Cardiac septum (tissue), 1 donor: ENCODE results near the gene SPATA33. TPM values are rescaled to one million over a fixed set of nuclear protein-coding genes. Genes with fewer than 3 reads are reported as not detected.

Experiments
- DNase-seq: peaks from one replicate; pipeline ENCODE4 v3.0.0-alpha.2; 2020; ENCODE audit warnings: low spot score
- intact Hi-C: fragments of 100-400 bp; cut with DNase I; formaldehyde crosslinking; loops from one replicate; pipeline ENCODE4 v1.14.0; 2022
- long read RNA-seq: library from polyadenylated mRNA; unstranded; transcript quantifications from one replicate; pipeline ENCODE4 v2.0.0, GENCODE V29; 2021
- total RNA-seq: library from RNA; stranded (reverse); fragmentation: NEBNext Ultra II Directional; extraction: Animal tissue kit (Norgen Biotek cat#: 25700); gene quantifications from one replicate; pipeline ENCODE4 v1.2.1, GENCODE V29; 2021
- donor health status: DM: no; HTN: no; CAD: no.

Gene SPATA33
- 4.3 TPM for total RNA-seq
- long read RNA-seq, partial matches to known transcripts, result 0 of 3 reads
- long read RNA-seq, other reads (novel, unspliced or antisense), result 3 of 3 reads

- intact Hi-C loops, result no loop called here
- peak; percentile 92 for DNase-seq
Measured at GRCh38 chr16:89657442-89658220, at the start of gene SPATA33, which contains the start of gene CHMP1A. Gene SPATA33, plus strand, starts transcription at chr16:89657836. Its CDS starts 76 bp downstream, at chr16:89657912. Gene CHMP1A, minus strand, starts transcription at chr16:89657708. Its CDS starts 120 bp downstream, at chr16:89657588.

- DNase-seq, result no peak
- intact Hi-C loops, result no loop called here
Measured at GRCh38 chr16:89607937-89608740, 49.5 kb upstream of the SPATA33 start.

GRCh38 chr16:89610108-89610453, 47.6 kb upstream of the SPATA33 start:
- DNase-seq, result no peak
- intact Hi-C loops, result no loop called here

- no peak for DNase-seq
- intact Hi-C loops, result no loop called here
Measured at GRCh38 chr16:89612415-89613166, 45.0 kb upstream of the SPATA33 start.

- intact Hi-C loops, result no loop called here
- no peak for DNase-seq
Measured at GRCh38 chr16:89613231-89613953, 44.2 kb upstream of the SPATA33 start, which contains the start of gene DPEP1. Gene DPEP1, plus strand, starts transcription at chr16:89613642. Its CDS starts 16,769 bp downstream, at chr16:89630411.

GRCh38 chr16:89613954-89614459, 43.6 kb upstream of the SPATA33 start:
- intact Hi-C loops, result no loop called here
- DNase-seq, result no peak

GRCh38 chr16:89615176-89615575, 42.5 kb upstream of the SPATA33 start:
- intact Hi-C loops, result no loop called here
- DNase-seq, result no peak

GRCh38 chr16:89615596-89616090, 42.0 kb upstream of the SPATA33 start:
- intact Hi-C loops, result no loop called here
- DNase-seq, result no peak

- DNase-seq, result no peak
- intact Hi-C loops, result no loop called here
Measured at GRCh38 chr16:89616623-89617022, 41.0 kb upstream of the SPATA33 start.

- no peak for DNase-seq
- intact Hi-C loops, result no loop called here
Measured at GRCh38 chr16:89617036-89617435, 40.6 kb upstream of the SPATA33 start.

GRCh38 chr16:89618109-89618998, 39.3 kb upstream of the SPATA33 start:
- intact Hi-C loops, result no loop called here
- no peak for DNase-seq

- intact Hi-C loops, result no loop called here
- no peak for DNase-seq
Measured at GRCh38 chr16:89619840-89620239, 37.8 kb upstream of the SPATA33 start.

GRCh38 chr16:89620406-89620841, 37.2 kb upstream of the SPATA33 start:
- intact Hi-C loops, result no loop called here
- DNase-seq, result no peak

- no peak for DNase-seq
Measured at GRCh38 chr16:89621136-89621697, 36.4 kb upstream of the SPATA33 start.

GRCh38 chr16:89621698-89622409, 35.8 kb upstream of the SPATA33 start:
- intact Hi-C loops, result no loop called here
- DNase-seq, result no peak

More at GRCh38 chr16:89621136-89621697, 36.4 kb upstream of the SPATA33 start:
- intact Hi-C loops, result no loop called here

GRCh38 chr16:89623511-89624261, 34.0 kb upstream of the SPATA33 start:
- DNase-seq, result no peak
- intact Hi-C loops, result no loop called here
